ENCODE data around the gene MECR.

Gene MECR

GRCh38 chr1:29230553-29231378 lies at the start of gene MECR:
Gene MECR (minus strand): TSS chr1:29230934. CDS start chr1:29230906, 28 bp downstream.
- peak; percentile 96 for DNase-seq

GRCh38 chr1:29279951-29280391 lies 49.2 kb upstream of the MECR start:
- no peak for DNase-seq

- no peak for DNase-seq
Measured at GRCh38 chr1:29279406-29279805, 48.7 kb upstream of the MECR start.

GRCh38 chr1:29278124-29278523 lies 47.4 kb upstream of the MECR start:
- DNase-seq = no peak

- no peak for DNase-seq
Measured at GRCh38 chr1:29275435-29275834, 44.7 kb upstream of the MECR start.

GRCh38 chr1:29272147-29272907 lies 41.6 kb upstream of the MECR start:
- no peak for DNase-seq

- no peak for DNase-seq
Measured at GRCh38 chr1:29271724-29272123, 41.0 kb upstream of the MECR start.

GRCh38 chr1:29270929-29271521 lies 40.3 kb upstream of the MECR start:
- DNase-seq = no peak

GRCh38 chr1:29269382-29269781 lies 38.6 kb upstream of the MECR start:
- DNase-seq = no peak

- no peak for DNase-seq
Measured at GRCh38 chr1:29267321-29268070, 36.8 kb upstream of the MECR start.

- no peak for DNase-seq
Measured at GRCh38 chr1:29266912-29267311, 36.2 kb upstream of the MECR start.

- no peak for DNase-seq
Measured at GRCh38 chr1:29264773-29265389, 34.1 kb upstream of the MECR start.

GRCh38 chr1:29260531-29260930 lies 29.8 kb upstream of the MECR start:
- no peak for DNase-seq

GRCh38 chr1:29259802-29260441 lies 29.2 kb upstream of the MECR start:
- DNase-seq = peak; percentile 34

GRCh38 chr1:29258976-29259801 lies 28.5 kb upstream of the MECR start:
- DNase-seq = no peak

- DNase-seq = no peak
Measured at GRCh38 chr1:29258189-29258975, 27.6 kb upstream of the MECR start.

- DNase-seq = no peak
Measured at GRCh38 chr1:29256979-29257804, 26.5 kb upstream of the MECR start.

- no peak for DNase-seq
Measured at GRCh38 chr1:29256394-29256793, 25.7 kb upstream of the MECR start.

- no peak for DNase-seq
Measured at GRCh38 chr1:29255134-29255666, 24.5 kb upstream of the MECR start.

All from activated T-cell treated with anti-CD3 and anti-CD28 coated beads for 4 hours (primary cell).